SK-N-SH (cell line): ENCODE data around the gene REC8. TPM values are rescaled to one million over a fixed set of nuclear protein-coding genes. Genes with fewer than 3 reads are reported as not detected.

Experiments used
- CTCF ChIA-PET: fragments of 300-600, 350-600 bp; formaldehyde crosslinking; extraction: SDS; loops from one replicate; lab custom pipeline; 2021; lab: Yijun Ruan, JAX
- POLR2A ChIA-PET: fragments of 350-600 bp; sonication (Branson Sonifier 250); formaldehyde crosslinking; extraction: SDS; loops from one replicate; lab custom pipeline; 2020; ENCODE audit warnings: antibody characterized with exemption, inconsistent platforms; lab: Yijun Ruan, JAX
- DNase-seq: peaks from one replicate; pipeline ENCODE4 v3.0.0; 2012
- H2AFZ ChIP-seq: fragments of 200-600 bp; sonication (generic); 2 replicates; pipeline ENCODE4 v1.8.1; 2016; ENCODE audit warnings: antibody characterized with exemption, mild to moderate bottlenecking, low read depth
- H3F3A ChIP-seq: fragments of 200-600 bp; sonication (generic); replicated peaks from 2 replicates; pipeline ENCODE3; 2016; ENCODE audit warnings: antibody characterized with exemption, mild to moderate bottlenecking; ENCODE audit not compliant: insufficient read depth
- H3K27ac ChIP-seq, 2 experiments: fragments of 200-500 bp in 1 of 2; fragments of 200-600 bp in 1 of 2; sonication (Bioruptor generic) in 1 of 2; sonication (generic), shearing (Covaris generic) in 1 of 2; 2 replicates each; pipeline versions ENCODE4 v1.5.1 to v1.6.1; 2014 to 2016; ENCODE audit warnings: low read depth in 2 of 2, inconsistent platforms in 1 of 2, low read length in 1 of 2, mild to moderate bottlenecking in 1 of 2, mixed read lengths in 1 of 2
- H3K27me3 ChIP-seq: fragments of 200-600 bp; sonication (generic), shearing (Covaris generic); 2 replicates; pipeline ENCODE4 v1.6.1; 2016; ENCODE audit warnings: mixed run types; ENCODE audit not compliant: insufficient read depth
- H3K36me3 ChIP-seq, 2 experiments: fragments of 200-500 bp in 1 of 2; fragments of 200-600 bp in 1 of 2; sonication (Bioruptor generic) in 1 of 2; sonication (generic) in 1 of 2; replicated peaks in 1 of 2; 2 replicates each; pipeline versions ENCODE3 to v1.5.1; 2014 to 2016; ENCODE audit warnings: low read length in 1 of 2, mild to moderate bottlenecking in 1 of 2; ENCODE audit not compliant: insufficient read depth in 2 of 2, control insufficient read depth in 1 of 2
- H3K4me1 ChIP-seq, 2 experiments: fragments of 200-500 bp in 1 of 2; fragments of 200-600 bp in 1 of 2; sonication (Bioruptor generic) in 1 of 2; sonication (generic), shearing (Covaris generic) in 1 of 2; 2 replicates each; pipeline versions ENCODE4 v1.5.1 to v1.6.1; 2014 to 2016; ENCODE audit warnings: low read depth in 1 of 2, low read length in 1 of 2, mixed run types in 1 of 2; ENCODE audit not compliant: insufficient read depth in 2 of 2, control insufficient read depth in 1 of 2
- H3K4me2 ChIP-seq: fragments of 200-600 bp; sonication (generic), shearing (Covaris generic); 2 replicates; pipeline ENCODE4 v1.6.1; 2017; ENCODE audit warnings: mixed run types
- H3K4me3 ChIP-seq, 2 experiments: fragments of 200-500 bp in 1 of 2; fragments of 200-600 bp in 1 of 2; sonication (Bioruptor generic) in 1 of 2; sonication (generic), shearing (Covaris generic) in 1 of 2; 2 replicates each; pipeline versions ENCODE4 v1.5.1 to v1.8.1; 2014 to 2016; ENCODE audit warnings: low read depth in 2 of 2, inconsistent platforms in 1 of 2, low read length in 1 of 2, mild to moderate bottlenecking in 1 of 2, mixed read lengths in 1 of 2, moderate library complexity in 1 of 2
- H3K79me2 ChIP-seq: fragments of 200-600 bp; sonication (generic); 2 replicates; pipeline ENCODE4 v1.8.1; 2017; ENCODE audit warnings: mild to moderate bottlenecking; ENCODE audit not compliant: insufficient read depth
- H3K9ac ChIP-seq: fragments of 200-600 bp; sonication (generic); 2 replicates; pipeline ENCODE4 v1.6.1; 2017; ENCODE audit warnings: mixed run types
- H3K9me2 ChIP-seq: fragments of 200-600 bp; sonication (generic); 2 replicates; pipeline ENCODE4 v1.6.1; 2017; ENCODE audit warnings: mixed run types
- H3K9me3 ChIP-seq: fragments of 200-600 bp; sonication (generic); 2 replicates; pipeline ENCODE4 v1.6.1; 2017; ENCODE audit warnings: mixed run types, mild to moderate bottlenecking, moderate library complexity
- H4K20me1 ChIP-seq: fragments of 200-600 bp; sonication (generic); 2 replicates; pipeline ENCODE4 v1.6.1; 2017; ENCODE audit warnings: mild to moderate bottlenecking, mixed run types; ENCODE audit not compliant: insufficient read depth
- CTCF ChIP-seq: fragments of 200-600 bp; sonication (generic); IDR thresholded peaks from 2 replicates; pipeline ENCODE4 v1.6.1; 2017; ENCODE audit warnings: antibody characterized with exemption, mild to moderate bottlenecking, moderate library complexity
- EZH2phosphoT487 ChIP-seq: fragments of 200-600 bp; sonication (generic); IDR thresholded peaks from 2 replicates; pipeline ENCODE4 v1.6.1; 2017; ENCODE audit warnings: low read depth, mixed run types, mild to moderate bottlenecking, antibody characterized with exemption, moderate library complexity, borderline replicate concordance
- FOSL2 ChIP-seq: IDR thresholded peaks from 2 replicates; pipeline ENCODE4 v1.4.0; 2012; ENCODE audit warnings: low read depth, mild to moderate bottlenecking, moderate library complexity, borderline replicate concordance
- GATA2 ChIP-seq: sonication (generic); formaldehyde crosslinking; IDR thresholded peaks from 2 replicates; pipeline ENCODE4 v1.5.0; 2020; ENCODE audit warnings: mild to moderate bottlenecking, missing genetic modification reagents
- JUND ChIP-seq: IDR thresholded peaks from 2 replicates; pipeline ENCODE4 v1.4.0; 2012
- MEF2A ChIP-seq: IDR thresholded peaks from 2 replicates; pipeline ENCODE4 v1.4.0; 2012; ENCODE audit warnings: low read depth, borderline replicate concordance
- NFIC ChIP-seq: IDR thresholded peaks from 2 replicates; pipeline ENCODE4 v1.4.0; 2012; ENCODE audit warnings: borderline replicate concordance
- RAD21 ChIP-seq: IDR thresholded peaks from 2 replicates; pipeline ENCODE4 v1.6.1; 2012; ENCODE audit warnings: mild to moderate bottlenecking, low read length
- REST ChIP-seq: IDR thresholded peaks from 2 replicates; pipeline ENCODE4 v1.6.1; 2012; ENCODE audit warnings: mild to moderate bottlenecking, low read depth, low read length, moderate library complexity
- RFX5 ChIP-seq: IDR thresholded peaks from 2 replicates; pipeline ENCODE4 v1.6.1; 2012; ENCODE audit warnings: mild to moderate bottlenecking, improper control_type of control experiment, low read length
- RXRA ChIP-seq: IDR thresholded peaks from 2 replicates; pipeline ENCODE4 v1.4.0; 2012; ENCODE audit warnings: low read depth, mild to moderate bottlenecking, borderline replicate concordance
- TAF1 ChIP-seq: IDR thresholded peaks from 2 replicates; pipeline ENCODE4 v1.6.1; 2012; ENCODE audit warnings: low read depth, mild to moderate bottlenecking, low read length, moderate library complexity, borderline replicate concordance
- USF1 ChIP-seq: IDR thresholded peaks from 2 replicates; pipeline ENCODE4 v1.4.0; 2012; ENCODE audit warnings: low read depth, borderline replicate concordance
- USF2 ChIP-seq: fragments of 150-350 bp; IDR thresholded peaks from 2 replicates; pipeline ENCODE4 v1.6.1; 2017; ENCODE audit warnings: antibody characterized with exemption, low read length, low read depth, borderline replicate concordance
- YY1 ChIP-seq: IDR thresholded peaks from 2 replicates; pipeline ENCODE4 v1.4.0; 2012; ENCODE audit warnings: low read depth, mild to moderate bottlenecking
- WGBS: methylation state at CpG from one replicate; pipeline ENCODE4 v1.1.6; 2017; ENCODE audit warnings: low lambda C conversion rate; 5-methylcytosine and 5-hydroxymethylcytosine counted together
- polyA plus RNA-seq, 3 experiments: library from polyadenylated mRNA; depleted of rRNA; stranded (reverse); fragments of >200 nt; gene quantifications; 2 replicates each; pipeline ENCODE4 v1.2.3, GENCODE V29; 2012

The REC8 gene
- polyA plus RNA-seq, 1 of the 3 experiments (the other 2 are of a cell fraction): 23.2 TPM

GRCh38 chr14:24211311-24211710 lies 39.4 kb downstream of the REC8 start:
- 100% methylated on average over 5 of the region's 6 CpGs for WGBS
- CTCF ChIA-PET: interaction anchor here (1.3 to 1.5 kb wide), 2 partner anchors 129 to 225 kb away, joined by 3 to 4 read pairs; no protein-coding TSS in a partner anchor
- peaks cover 30 to 51% of the 10 kb centered on the region in 2 experiments for H3K36me3 ChIP-seq
- no peak for TF ChIP-seq GATA2 (CRISPR knock-in tag)
- TF ChIP-seq CTCF: no peak
- no peak for TF ChIP-seq REST
- no peak for TF ChIP-seq USF1
- TF ChIP-seq FOSL2: no peak
- TF ChIP-seq MEF2A: no peak
- no peak for TF ChIP-seq RAD21
- TF ChIP-seq YY1: no peak
- TF ChIP-seq NFIC: no peak
- no peak for TF ChIP-seq RFX5
- no peak for TF ChIP-seq EZH2phosphoT487
- no peak for TF ChIP-seq JUND
- no peak for TF ChIP-seq TAF1
- TF ChIP-seq USF2: no peak
- no peak for TF ChIP-seq RXRA
- TF ChIP-seq, all 33 proteins: peak for 0
- no peaks in the 10 kb centered on the region for H3K9me3 ChIP-seq
- H3K27me3 ChIP-seq: no peaks in the 10 kb centered on the region
- H4K20me1 ChIP-seq: no peaks in the 10 kb centered on the region
- no peaks in the 10 kb centered on the region for H3K9me2 ChIP-seq
- H3K79me2 ChIP-seq: peaks cover 36% of the 10 kb centered on the region
- H3F3A ChIP-seq: peaks cover 21% of the 10 kb centered on the region
- no peak overlapping the region for H3K27ac ChIP-seq
- peaks cover 9 to 17% of the 10 kb centered on the region in 2 experiments; a peak in 3 of 4 replicates for H3K4me1 ChIP-seq
- no peak overlapping the region for H2AFZ ChIP-seq
- POLR2A ChIA-PET: no interaction called here
- no peak overlapping the region for H3K4me2 ChIP-seq
- DNase-seq: no peak
- no peak overlapping the region for H3K4me3 ChIP-seq
- no peak overlapping the region for H3K9ac ChIP-seq
